Keratinocyte (primary cell): ENCODE results near the gene ZNF423. TPM values are rescaled to one million over a fixed set of nuclear protein-coding genes. Genes with fewer than 3 reads are reported as not detected.

Experiments
- DNase-seq: peaks from one replicate; pipeline ENCODE4 v3.0.0-alpha.2; 2011; ENCODE audit warnings: low read depth, missing footprints, low spot score
- FAIRE-seq: peaks from 2 replicates; lab custom pipeline; 2011; peaks lifted over from hg19 to GRCh38; lab: Jason Lieb, UNC
- H2AFZ ChIP-seq: 2 replicates; pipeline ENCODE4 v1.6.0; 2012; ENCODE audit warnings: low read length, control low read depth, inconsistent platforms; ENCODE audit not compliant: control insufficient read depth
- H3K27ac ChIP-seq: 2 replicates; pipeline ENCODE4 v1.5.1; 2011; ENCODE audit warnings: low read length; ENCODE audit not compliant: control insufficient read depth, insufficient read depth
- H3K27me3 ChIP-seq: 3 replicates; pipeline ENCODE4 v1.6.0; 2011; ENCODE audit warnings: low read length; ENCODE audit not compliant: control insufficient read depth, insufficient read depth; ENCODE audit errors: extremely low read depth
- H3K36me3 ChIP-seq, 2 experiments: 2 replicates in 1 of 2; 3 replicates in 1 of 2; pipeline ENCODE4 v1.5.1; 2011; ENCODE audit warnings: low read length in 2 of 2, mild to moderate bottlenecking in 1 of 2; ENCODE audit not compliant: control insufficient read depth in 2 of 2, insufficient read depth in 2 of 2; ENCODE audit errors: extremely low read depth in 1 of 2
- H3K4me1 ChIP-seq: 3 replicates; pipeline ENCODE4 v1.5.1; 2011; ENCODE audit warnings: low read length; ENCODE audit not compliant: control insufficient read depth, insufficient read depth; ENCODE audit errors: extremely low read depth
- H3K4me2 ChIP-seq: 3 replicates; pipeline ENCODE4 v1.6.0; 2011; ENCODE audit warnings: low read depth, low read length; ENCODE audit not compliant: control insufficient read depth, insufficient read depth; ENCODE audit errors: extremely low read depth
- H3K4me3 ChIP-seq, 3 experiments: fragments of 200-600 bp in 1 of 3; sonication (generic) in 1 of 3; 2 replicates in 2 of 3; 3 replicates in 1 of 3; pipeline ENCODE4 v1.5.1; 2011 to 2016; ENCODE audit warnings: low read length in 3 of 3, mild to moderate bottlenecking in 3 of 3, control low read depth in 2 of 3, inconsistent platforms in 1 of 3, low read depth in 1 of 3, mixed read lengths in 1 of 3, mixed run types in 1 of 3, moderate library complexity in 1 of 3; ENCODE audit not compliant: control insufficient read depth in 2 of 3, insufficient read depth in 2 of 3; ENCODE audit errors: extremely low read depth in 1 of 3
- H3K79me2 ChIP-seq: 2 replicates; pipeline ENCODE4 v1.6.0; 2012; ENCODE audit warnings: low read length; ENCODE audit not compliant: control insufficient read depth, insufficient read depth
- H3K9ac ChIP-seq: 3 replicates; pipeline ENCODE4 v1.6.0; 2011; ENCODE audit warnings: low read length; ENCODE audit not compliant: control insufficient read depth, insufficient read depth; ENCODE audit errors: extremely low read depth
- H3K9me1 ChIP-seq: 3 replicates; pipeline ENCODE4 v1.6.0; 2011; ENCODE audit warnings: low read length; ENCODE audit not compliant: control insufficient read depth, insufficient read depth; ENCODE audit errors: extremely low read depth
- H3K9me3 ChIP-seq: 2 replicates; pipeline ENCODE4 v1.5.1; 2012; ENCODE audit warnings: low read depth, low read length; ENCODE audit not compliant: control insufficient read depth
- H4K20me1 ChIP-seq: 3 replicates; pipeline ENCODE4 v1.6.0; 2011; ENCODE audit warnings: low read length; ENCODE audit not compliant: control insufficient read depth, insufficient read depth; ENCODE audit errors: extremely low read depth
- CTCF ChIP-seq, 3 experiments: IDR thresholded peaks in 1 of 3; conservative IDR thresholded peaks in 1 of 3; optimal IDR thresholded peaks in 1 of 3; 2 replicates in 2 of 3; 3 replicates in 1 of 3; pipeline versions ENCODE3 to v1.5.1; 2011; ENCODE audit warnings: low read length in 3 of 3, mild to moderate bottlenecking in 3 of 3, moderate library complexity in 2 of 3, control low read depth in 1 of 3, inconsistent platforms in 1 of 3; ENCODE audit not compliant: insufficient read depth in 2 of 3; ENCODE audit errors: extremely low read depth in 1 of 3
- EZH2 ChIP-seq: IDR thresholded peaks from one replicate; pipeline ENCODE4 v1.6.1; 2012; ENCODE audit warnings: inconsistent platforms, mild to moderate bottlenecking, low read length, moderate library complexity
- dilution Hi-C: fragments of 300-500 bp; cut with MboI; formaldehyde crosslinking; loops from one replicate; pipeline ENCODE4 v1.7.0; 2020; ENCODE audit warnings: low sequenced_read_pairs; ENCODE audit not compliant: extremely low pct_ligation_motif_present
- polyA plus RNA-seq, 5 experiments: library from polyadenylated mRNA; depleted of rRNA in 3 of 5; stranded (reverse) in 3 of 5; stranded (forward) in 1 of 5; unstranded in 1 of 5; fragments of >200 nt; gene quantifications; 1 replicate in 1 of 5; 2 replicates in 3 of 5; 3 replicates in 1 of 5; pipeline versions ENCODE4 v1.2.1 to v1.2.3, GENCODE V29; 2011 to 2012; ENCODE audit warnings: missing spikeins in 2 of 5, low read depth in 1 of 5, low replicate concordance in 1 of 5

ZNF423 gene
- polyA plus RNA-seq, 1 donor (not counting 4 experiments of a cell fraction or from before 2014, with no cell fraction given): 0.05 TPM

GRCh38 chr16:49716339-49716934 lies 139.5 kb downstream of the ZNF423 start:
- Histone ChIP-seq H3K4me1 (no peaks in the 10 kb centered on the region), H3K4me3 (no peak overlapping the region), H3K36me3 (no peaks in the 10 kb centered on the region), H3K9me3 (no peaks in the 10 kb centered on the region), H3K9me1 (no peaks in the 10 kb centered on the region), H3K79me2 (no peaks in the 10 kb centered on the region), H3K9ac (no peak overlapping the region), H4K20me1 (no peaks in the 10 kb centered on the region), H3K4me2 (no peak overlapping the region), H2AFZ (no peak overlapping the region), H3K27me3 (no peaks in the 10 kb centered on the region), H3K27ac (no peak overlapping the region)
- dilution Hi-C loops: no loop called here
- no peak for FAIRE-seq
- no peak for DNase-seq
- TF ChIP-seq EZH2: no peak
- TF ChIP-seq CTCF (optimal IDR thresholded peaks at IDR 0.05 in 1 of 3, IDR thresholded peaks at IDR 0.05 in 1 of 3, conservative IDR thresholded peaks at IDR 0.05 in 1 of 3; ENCODE audit: extremely low read depth in 1 of 3, insufficient read depth in 2 of 3, low read length in 3 of 3): no peak

- Histone ChIP-seq H4K20me1 (no peaks in the 10 kb centered on the region), H3K4me3 (no peak overlapping the region), H2AFZ (no peak overlapping the region), H3K9me3 (no peaks in the 10 kb centered on the region), H3K27me3 (no peaks in the 10 kb centered on the region), H3K79me2 (no peaks in the 10 kb centered on the region), H3K4me1 (no peaks in the 10 kb centered on the region), H3K27ac (no peak overlapping the region), H3K9me1 (no peaks in the 10 kb centered on the region), H3K9ac (no peak overlapping the region), H3K36me3 (no peaks in the 10 kb centered on the region), H3K4me2 (no peak overlapping the region)
- TF ChIP-seq CTCF (optimal IDR thresholded peaks at IDR 0.05 in 1 of 3, IDR thresholded peaks at IDR 0.05 in 1 of 3, conservative IDR thresholded peaks at IDR 0.05 in 1 of 3; ENCODE audit: extremely low read depth in 1 of 3, insufficient read depth in 2 of 3, low read length in 3 of 3) (no peak), EZH2 (no peak)
- dilution Hi-C loops: no loop called here
- FAIRE-seq (no peak), DNase-seq (no peak)
Measured at GRCh38 chr16:49713770-49714169, 142.1 kb downstream of the ZNF423 start.
